Measurements from ENCODE around the gene SCN1A. TPM values are rescaled to one million over a fixed set of nuclear protein-coding genes. Genes with fewer than 3 reads are reported as not detected.
"Not testable (repeated sequence)": the region's sequence is repeated elsewhere in the genome, so short reads cannot be mapped to it uniquely, and the experiment has no call there.

Gene SCN1A
- total RNA-seq, 1 donor from 2014 or later, result 1.8 TPM

DNA sequence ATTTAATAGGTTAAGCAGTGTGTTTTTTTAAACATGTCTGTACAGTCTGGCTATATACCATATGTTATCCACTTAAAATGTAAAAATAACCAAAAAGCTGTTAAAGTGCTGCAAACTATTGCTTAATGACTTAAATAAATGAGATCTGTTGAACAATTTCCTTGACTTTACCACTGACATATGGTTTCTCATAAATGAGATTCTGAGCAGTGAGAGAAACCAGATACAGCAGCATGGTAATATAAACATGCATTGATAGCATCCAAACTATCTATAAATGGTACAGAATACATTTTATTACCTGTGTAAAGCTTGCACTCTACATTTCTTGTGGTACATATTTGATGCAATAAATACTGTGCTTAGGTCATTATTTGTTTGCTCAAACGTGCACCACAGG, 138.0 kb downstream of the SCN1A start:
- Mint-ChIP-seq H3K4me1 (ENCODE audit: low read depth, unreplicated experiment) (no peaks in the 10 kb centered on the region), H3K27ac (ENCODE audit: unreplicated experiment) (no peak overlapping the region), H3K4me3 (ENCODE audit: unreplicated experiment) (no peak overlapping the region), H3K9me3 (ENCODE audit: unreplicated experiment) (no peaks in the 10 kb centered on the region), H3K36me3 (ENCODE audit: unreplicated experiment) (no peaks in the 10 kb centered on the region), H3K27me3 (ENCODE audit: unreplicated experiment) (no peaks in the 10 kb centered on the region)
- TF ChIP-seq, protein P1, sequence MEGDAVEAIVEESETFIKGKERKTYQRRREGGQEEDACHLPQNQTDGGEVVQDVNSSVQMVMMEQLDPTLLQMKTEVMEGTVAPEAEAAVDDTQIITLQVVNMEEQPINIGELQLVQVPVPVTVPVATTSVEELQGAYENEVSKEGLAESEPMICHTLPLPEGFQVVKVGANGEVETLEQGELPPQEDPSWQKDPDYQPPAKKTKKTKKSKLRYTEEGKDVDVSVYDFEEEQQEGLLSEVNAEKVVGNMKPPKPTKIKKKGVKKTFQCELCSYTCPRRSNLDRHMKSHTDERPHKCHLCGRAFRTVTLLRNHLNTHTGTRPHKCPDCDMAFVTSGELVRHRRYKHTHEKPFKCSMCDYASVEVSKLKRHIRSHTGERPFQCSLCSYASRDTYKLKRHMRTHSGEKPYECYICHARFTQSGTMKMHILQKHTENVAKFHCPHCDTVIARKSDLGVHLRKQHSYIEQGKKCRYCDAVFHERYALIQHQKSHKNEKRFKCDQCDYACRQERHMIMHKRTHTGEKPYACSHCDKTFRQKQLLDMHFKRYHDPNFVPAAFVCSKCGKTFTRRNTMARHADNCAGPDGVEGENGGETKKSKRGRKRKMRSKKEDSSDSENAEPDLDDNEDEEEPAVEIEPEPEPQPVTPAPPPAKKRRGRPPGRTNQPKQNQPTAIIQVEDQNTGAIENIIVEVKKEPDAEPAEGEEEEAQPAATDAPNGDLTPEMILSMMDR (IDR thresholded peaks at IDR 0.05; ENCODE audit: partially characterized antibody, unreplicated experiment), result no peak
- no peak for DNase-seq

DNA sequence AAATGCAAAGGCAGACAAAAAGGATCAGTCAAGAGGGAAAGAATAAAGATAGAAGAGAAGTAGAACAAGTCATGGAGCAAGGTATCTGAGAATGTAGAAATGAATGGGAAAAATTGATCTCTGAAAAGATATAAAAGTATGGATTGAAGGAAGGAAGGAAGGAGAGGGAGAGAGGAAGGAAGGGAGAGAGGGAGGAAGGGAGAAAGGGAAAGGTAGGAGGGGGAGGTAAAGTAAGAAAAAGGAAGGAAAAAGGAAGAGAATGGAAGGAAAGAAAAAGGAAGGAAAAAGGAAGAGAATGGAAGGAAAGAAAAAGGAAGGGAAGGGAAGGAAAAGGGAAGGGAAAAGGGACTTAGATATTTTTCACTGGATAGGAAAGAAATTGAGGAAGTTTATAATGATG, 142.7 kb downstream of the SCN1A start:
- TF ChIP-seq, protein P1 (IDR thresholded peaks at IDR 0.05; ENCODE audit: partially characterized antibody, unreplicated experiment), result no peak
- Mint-ChIP-seq H3K27me3 (ENCODE audit: unreplicated experiment) (no peaks in the 10 kb centered on the region), H3K9me3 (ENCODE audit: unreplicated experiment) (no peaks in the 10 kb centered on the region)

DNA sequence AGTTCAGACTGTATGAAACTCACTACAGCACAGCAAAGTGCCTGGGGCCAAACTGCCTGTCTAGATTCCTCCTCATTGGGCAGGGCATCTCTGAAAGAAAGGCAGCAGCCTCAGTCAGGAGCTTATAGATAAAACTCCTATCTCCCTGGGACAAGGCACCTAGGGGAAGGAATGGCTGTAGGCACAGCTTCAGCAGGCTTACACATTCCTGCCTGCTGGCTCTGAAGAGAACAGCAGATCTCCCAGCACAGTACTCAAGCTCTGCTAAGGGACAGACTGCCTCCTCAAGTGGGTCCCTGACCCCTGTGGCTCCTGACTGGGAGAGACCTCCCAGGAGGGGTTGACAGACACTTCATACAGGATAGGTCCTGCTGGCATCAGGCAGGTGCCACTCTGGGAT, 155.7 kb downstream of the SCN1A start:
- H3K4me3 Mint-ChIP-seq (ENCODE audit: unreplicated experiment); H3K27ac Mint-ChIP-seq (ENCODE audit: unreplicated experiment); H3K9me3 Mint-ChIP-seq (ENCODE audit: unreplicated experiment); DNase-seq; H3K27me3 Mint-ChIP-seq (ENCODE audit: unreplicated experiment); H3K36me3 Mint-ChIP-seq (ENCODE audit: unreplicated experiment); H3K4me1 Mint-ChIP-seq (ENCODE audit: low read depth, unreplicated experiment): not testable (repeated sequence)

More for the DNA sequence above, 142.7 kb downstream of the SCN1A start:
- H3K4me1 Mint-ChIP-seq (ENCODE audit: low read depth, unreplicated experiment), result no peaks in the 10 kb centered on the region
- no peak overlapping the region for H3K27ac Mint-ChIP-seq (ENCODE audit: unreplicated experiment)
- H3K4me3 Mint-ChIP-seq (ENCODE audit: unreplicated experiment), result no peak overlapping the region
- no peak for DNase-seq
- H3K36me3 Mint-ChIP-seq (ENCODE audit: unreplicated experiment), result no peaks in the 10 kb centered on the region

DNA sequence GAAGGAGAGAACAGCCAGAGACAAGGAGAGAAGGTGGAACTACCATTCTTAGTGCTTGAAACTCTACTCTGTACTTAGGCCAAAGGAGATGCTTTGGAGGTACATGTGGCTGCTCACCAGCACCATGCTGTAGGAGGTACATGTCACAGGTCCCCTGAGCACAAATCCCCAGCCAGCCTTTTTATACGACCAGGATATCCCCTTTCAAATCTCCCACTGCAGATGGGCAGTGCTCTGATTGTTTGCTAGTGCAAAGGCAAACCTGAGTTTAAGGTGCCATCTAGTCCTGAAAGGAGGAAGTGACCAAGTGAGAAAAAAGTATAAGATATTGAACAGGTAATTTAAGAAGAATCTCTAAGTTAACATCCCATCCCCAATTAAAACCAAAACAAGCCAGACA, 157.2 kb downstream of the SCN1A start:
- H3K27ac Mint-ChIP-seq (ENCODE audit: unreplicated experiment), result no peak overlapping the region
- no peak overlapping the region for H3K4me3 Mint-ChIP-seq (ENCODE audit: unreplicated experiment)
- no peak for DNase-seq
- TF ChIP-seq, protein P1 (IDR thresholded peaks at IDR 0.05; ENCODE audit: partially characterized antibody, unreplicated experiment), result no peak
- H3K27me3 Mint-ChIP-seq (ENCODE audit: unreplicated experiment), result no peaks in the 10 kb centered on the region
- H3K9me3 Mint-ChIP-seq (ENCODE audit: unreplicated experiment), result no peaks in the 10 kb centered on the region
- H3K36me3 Mint-ChIP-seq (ENCODE audit: unreplicated experiment), result no peaks in the 10 kb centered on the region
- no peaks in the 10 kb centered on the region for H3K4me1 Mint-ChIP-seq (ENCODE audit: low read depth, unreplicated experiment)

DNA sequence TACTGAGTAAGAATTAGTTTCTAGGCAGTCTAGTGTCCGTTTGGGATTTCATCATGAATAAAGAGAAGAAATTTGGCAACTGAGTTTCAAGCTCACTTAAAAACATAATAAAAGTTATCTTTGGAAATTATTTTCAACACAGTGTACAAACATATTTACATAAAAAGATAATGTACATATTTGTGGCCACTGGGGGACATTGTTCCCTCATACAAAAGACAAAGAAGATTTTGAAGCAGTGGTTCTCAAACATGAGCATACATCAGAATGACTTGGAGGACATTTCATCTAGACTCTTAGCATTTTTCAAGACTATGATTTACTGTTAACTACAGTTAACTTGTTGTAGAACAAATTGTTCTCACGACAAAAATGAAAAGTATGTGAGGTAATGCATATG, 158.6 kb downstream of the SCN1A start:
- H3K27me3 Mint-ChIP-seq (ENCODE audit: unreplicated experiment), result no peaks in the 10 kb centered on the region
- TF ChIP-seq, protein P1 (IDR thresholded peaks at IDR 0.05; ENCODE audit: partially characterized antibody, unreplicated experiment), result no peak
- H3K9me3 Mint-ChIP-seq (ENCODE audit: unreplicated experiment), result no peaks in the 10 kb centered on the region
- DNase-seq, result no peak
- H3K36me3 Mint-ChIP-seq (ENCODE audit: unreplicated experiment), result no peaks in the 10 kb centered on the region
- no peaks in the 10 kb centered on the region for H3K4me1 Mint-ChIP-seq (ENCODE audit: low read depth, unreplicated experiment)
- no peak overlapping the region for H3K4me3 Mint-ChIP-seq (ENCODE audit: unreplicated experiment)
- no peak overlapping the region for H3K27ac Mint-ChIP-seq (ENCODE audit: unreplicated experiment)

DNA sequence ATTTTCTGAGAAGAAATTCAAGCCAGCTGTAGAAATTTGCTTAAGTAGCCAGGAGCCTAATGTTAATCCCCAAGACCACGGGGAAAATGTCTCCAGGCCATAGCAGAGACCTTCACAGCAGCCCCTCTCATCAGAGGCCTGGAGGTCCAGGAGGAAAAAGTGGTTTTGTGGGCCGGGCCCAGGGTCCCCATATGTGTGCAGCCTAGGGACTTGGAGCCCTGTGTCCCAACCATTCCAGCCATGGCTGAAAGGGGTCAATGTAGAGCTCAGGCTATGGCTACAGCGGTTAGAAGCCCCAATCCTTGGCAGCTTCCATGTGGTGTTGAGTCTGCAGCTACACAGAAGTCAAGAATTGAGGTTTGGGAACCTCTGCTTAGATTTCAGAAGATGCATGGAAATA, 160.1 kb downstream of the SCN1A start:
- Mint-ChIP-seq H3K36me3 (ENCODE audit: unreplicated experiment) (no peaks in the 10 kb centered on the region), H3K4me1 (ENCODE audit: low read depth, unreplicated experiment) (no peaks in the 10 kb centered on the region)
- TF ChIP-seq, protein P1 (IDR thresholded peaks at IDR 0.05; ENCODE audit: partially characterized antibody, unreplicated experiment), result no peak

More for the DNA sequence above, 160.1 kb downstream of the SCN1A start:
- H3K4me3 Mint-ChIP-seq (ENCODE audit: unreplicated experiment), result no peak overlapping the region
- no peak overlapping the region for H3K27ac Mint-ChIP-seq (ENCODE audit: unreplicated experiment)
- H3K27me3 Mint-ChIP-seq (ENCODE audit: unreplicated experiment), result no peaks in the 10 kb centered on the region
- DNase-seq, result no peak
- H3K9me3 Mint-ChIP-seq (ENCODE audit: unreplicated experiment), result no peaks in the 10 kb centered on the region

Measured in glutamatergic neuron (in vitro differentiated cells).